ENCODE measurements around the gene WWOX. TPM values are rescaled to one million over a fixed set of nuclear protein-coding genes. Genes with fewer than 3 reads are reported as not detected.

The WWOX gene
- total RNA-seq, 1 experiment from 2014 or later, result 15.6 TPM

- TF ChIP-seq CTCF (conservative IDR thresholded peaks at IDR 0.05), result no peak
- Histone ChIP-seq H3K79me2 (ENCODE audit: insufficient read depth, low read length) (no peaks in the 10 kb centered on the region), H2AK5ac (ENCODE audit: insufficient read length, low read length) (no peak overlapping the region), H2BK5ac (ENCODE audit: insufficient read length, low read length) (no peak overlapping the region), H3K27me3 (ENCODE audit: insufficient read depth, low read length) (no peaks in the 10 kb centered on the region), H3K4ac (ENCODE audit: low read depth, low read length) (no peak overlapping the region), H2BK120ac (ENCODE audit: low read depth, low read length, poor library complexity, severe bottlenecking) (no peak overlapping the region), H3K27ac (ENCODE audit: insufficient read length, low read depth, low read length) (no peak overlapping the region), H3K23ac (ENCODE audit: insufficient read length, low read depth, low read length) (no peak overlapping the region), H3K4me1 (ENCODE audit: insufficient read depth, low read length) (no peaks in the 10 kb centered on the region), H2BK12ac (ENCODE audit: insufficient read length, low read depth, low read length) (no peak overlapping the region), H2BK20ac (ENCODE audit: low read depth, low read length, poor library complexity, severe bottlenecking) (no peak overlapping the region), H3K56ac (ENCODE audit: insufficient read length, low read depth, low read length) (no peak overlapping the region), H3K18ac (ENCODE audit: insufficient read length, low read depth, low read length) (no peak overlapping the region), H4K5ac (ENCODE audit: insufficient read length, low read depth, low read length) (no peak overlapping the region), H3K23me2 (ENCODE audit: insufficient read length, low read depth, low read length, poor library complexity, severe bottlenecking) (no peaks in the 10 kb centered on the region), H3K14ac (ENCODE audit: insufficient read depth, low read length) (no peak overlapping the region), H3K79me1 (ENCODE audit: insufficient read depth, low read depth, low read length, poor library complexity, severe bottlenecking) (no peaks in the 10 kb centered on the region), H4K8ac (replicated peaks; ENCODE audit: insufficient read length, low read depth, low read length) (no peak overlapping the region), H2AFZ (ENCODE audit: low read length) (no peak overlapping the region), H4K91ac (ENCODE audit: insufficient read length, low read depth, low read length) (no peak overlapping the region), H4K20me1 (ENCODE audit: control insufficient read depth, insufficient read depth, insufficient read length) (no peaks in the 10 kb centered on the region), H3K9me3 (ENCODE audit: control insufficient read depth, low read depth, low read length) (no peaks in the 10 kb centered on the region), H3K9ac (ENCODE audit: extremely low read depth, insufficient read length, low read length) (no peak overlapping the region), H3K4me2 (ENCODE audit: insufficient read depth, insufficient read length, low read length) (no peak overlapping the region), H2BK15ac (ENCODE audit: low read depth, low read length) (no peak overlapping the region), H3T11ph (ENCODE audit: low read length) (no peak overlapping the region)
- peaks cover 0 to 1% (median 0%) of the 10 kb centered on the region in 3 experiments; a peak in 1 of 7 replicates for H3K36me3 Mint-ChIP-seq (ENCODE audit: insufficient read depth in 1 of 3, low read depth in 3 of 3)
- no peak overlapping the region for H3K4me3 Mint-ChIP-seq
- WGBS (ENCODE audit: extremely low coverage, insufficient read length, low lambda C conversion rate), result no CpG with 5 or more reads among the region's 7 CpGs
- no peaks in the 10 kb centered on the region for H3K27me3 Mint-ChIP-seq (ENCODE audit: low read depth)
- H3K27ac Mint-ChIP-seq, result no peak overlapping the region
- no peak for DNase-seq
- no peaks in the 10 kb centered on the region for H3K4me1 Mint-ChIP-seq
- peaks cover 0 to 3% of the 10 kb centered on the region in 2 experiments; a peak in 2 of 5 replicates for H3K9me3 Mint-ChIP-seq
Observed at GRCh38 chr16:78189121-78189520, 89.7 kb downstream of the WWOX start.
